ENCODE data around the gene TBCD.

The TBCD gene

GRCh38 chr17:82751571-82752370 is at the start of gene TBCD:
Gene TBCD (plus strand): TSS chr17:82752065. CDS start chr17:82752194, 129 bp downstream.
- DNase-seq = peak; percentile 48

DNA sequence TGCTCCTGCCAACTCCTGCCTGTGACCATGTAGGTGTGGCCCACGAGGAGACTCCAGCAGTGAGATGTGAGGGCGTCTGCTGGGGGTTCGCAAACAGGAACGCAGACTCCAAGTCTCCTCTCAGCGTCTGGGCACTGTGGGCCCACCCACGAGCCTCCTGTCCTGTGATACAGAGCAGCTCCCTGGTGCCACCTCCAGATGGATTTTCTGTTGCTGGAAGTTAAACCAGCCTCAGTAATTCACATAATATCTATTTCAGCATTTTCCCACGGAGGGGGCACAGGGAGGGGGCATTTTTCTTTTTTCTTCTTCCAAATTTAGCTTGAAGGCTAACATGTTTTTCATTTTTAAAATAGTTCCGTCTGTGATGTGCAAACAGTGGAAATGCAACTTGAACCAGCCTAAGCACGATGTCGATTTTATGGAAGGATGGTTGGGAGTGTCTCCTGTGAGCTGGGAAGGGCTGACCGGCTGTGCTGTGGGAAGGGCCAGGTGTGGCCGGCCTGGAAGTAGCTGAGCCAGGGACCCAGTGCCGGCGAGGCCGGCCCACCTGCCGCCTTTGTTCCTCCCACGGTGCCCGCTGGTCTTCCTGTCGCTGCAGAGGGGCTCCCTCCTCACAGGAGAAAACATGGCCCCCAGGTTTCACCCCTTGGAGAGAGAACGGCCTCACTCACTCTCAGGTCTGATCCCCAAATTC is 49.5 kb upstream of the TBCD start:
- no peak for DNase-seq

GRCh38 chr17:82703036-82703745 is 48.7 kb upstream of the TBCD start:
- DNase-seq = no peak

- no peak for DNase-seq
Observed at GRCh38 chr17:82703935-82704865, 47.7 kb upstream of the TBCD start.

GRCh38 chr17:82704886-82705285 is 47.0 kb upstream of the TBCD start:
- no peak for DNase-seq

GRCh38 chr17:82705756-82706155 is 46.1 kb upstream of the TBCD start:
- DNase-seq = no peak

DNA sequence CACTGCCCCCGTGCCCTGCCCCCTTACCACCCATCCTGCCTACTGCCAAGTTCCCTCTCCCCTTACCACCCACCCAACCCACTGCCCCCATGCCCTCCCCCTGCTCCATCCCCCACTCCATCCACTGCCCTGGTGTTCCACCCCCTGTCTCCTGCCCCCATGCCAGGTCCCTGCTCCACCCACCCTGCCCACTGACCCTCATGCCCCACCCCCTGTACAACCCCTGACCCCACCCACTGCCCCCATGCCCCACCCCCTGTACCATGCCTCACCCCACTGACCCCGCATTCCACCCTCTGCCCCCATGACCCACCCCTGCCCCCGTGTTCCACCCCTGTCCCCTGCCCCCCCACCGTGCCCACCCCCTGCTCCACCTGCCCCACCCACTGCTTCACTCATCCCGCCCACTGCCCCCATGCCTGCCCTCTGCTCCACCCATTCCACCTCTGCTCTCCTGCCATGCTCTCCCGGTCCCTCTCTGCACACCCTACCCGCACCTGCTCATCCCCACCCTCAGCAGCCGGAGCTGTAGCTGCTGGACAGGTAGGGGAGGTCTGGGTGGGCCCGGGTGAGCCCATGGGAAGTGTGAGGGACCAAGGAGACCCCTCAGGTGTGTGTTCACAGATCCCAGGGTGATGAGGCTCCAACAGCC is 42.7 kb upstream of the TBCD start:
- DNase-seq = no peak

- no peak for DNase-seq
Observed at GRCh38 chr17:82709676-82710498, 42.0 kb upstream of the TBCD start.

DNA sequence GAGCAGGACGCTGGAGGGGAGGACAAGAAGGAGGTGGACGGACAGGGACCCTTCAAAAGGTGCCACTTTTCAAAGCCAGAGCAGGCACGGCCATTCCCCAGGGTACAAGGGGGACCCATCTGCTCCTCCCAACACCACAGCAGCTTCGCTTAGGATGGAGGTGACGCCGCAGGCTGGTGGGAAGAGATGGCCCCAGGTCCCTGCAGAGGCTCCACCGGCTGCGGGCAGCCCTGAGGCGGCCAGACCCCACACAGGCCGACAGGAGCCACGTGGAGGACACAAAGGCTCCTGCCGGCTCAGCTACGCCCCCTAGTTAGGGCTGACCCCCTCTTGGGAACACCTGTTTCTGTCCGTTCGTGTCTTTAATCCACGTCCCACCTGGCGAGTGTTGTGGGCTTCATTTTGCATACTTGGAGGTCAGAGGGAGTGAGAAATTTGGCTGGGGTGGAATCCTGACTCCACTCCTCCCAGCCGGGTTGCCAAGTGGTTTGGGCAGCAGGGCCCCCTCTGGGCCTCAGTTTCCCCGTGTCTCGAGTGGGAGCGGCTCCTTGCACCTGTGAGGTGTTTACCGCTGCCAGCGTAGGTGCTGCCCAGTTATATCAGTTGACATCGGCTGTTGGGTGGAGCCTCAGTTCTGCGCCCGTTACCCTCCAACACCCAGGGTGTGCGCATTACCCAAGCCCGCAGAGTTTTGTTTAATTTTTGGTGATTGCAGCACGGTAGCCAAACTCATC is 41.2 kb upstream of the TBCD start:
- DNase-seq = no peak

DNA sequence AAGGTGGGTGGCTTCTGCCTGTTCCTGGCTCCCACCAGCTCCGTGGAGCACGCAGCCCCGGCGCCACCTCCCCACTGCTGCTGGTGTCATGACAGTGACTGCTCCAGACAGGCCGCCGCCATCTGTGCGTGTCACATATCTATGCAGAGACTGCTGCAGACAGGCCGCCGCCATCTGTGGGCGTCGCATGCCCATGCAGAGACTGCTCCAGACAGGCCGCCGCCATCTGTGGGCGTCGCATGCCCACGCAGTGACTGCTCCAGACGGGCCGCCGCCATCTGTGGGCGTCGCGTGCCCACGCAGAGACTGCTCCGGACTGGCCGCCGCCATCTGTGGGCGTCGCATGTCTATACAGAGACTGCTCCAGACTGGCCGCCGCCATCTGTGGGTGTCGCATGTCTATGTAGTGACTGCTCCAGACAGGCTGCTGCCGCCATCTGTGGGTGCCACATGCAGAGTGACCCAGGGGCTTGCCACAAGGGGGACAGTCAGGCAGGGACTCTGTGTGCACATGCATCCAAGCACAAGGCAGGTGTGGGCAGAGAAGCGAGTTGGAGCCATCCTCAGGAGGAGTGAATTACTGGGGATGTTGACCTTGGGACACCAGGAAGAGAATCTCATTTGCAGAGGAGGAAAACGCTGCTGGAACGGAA is 38.7 kb upstream of the TBCD start:
- DNase-seq = no peak

GRCh38 chr17:82716203-82717010 is 35.5 kb upstream of the TBCD start, which contains the start of gene FN3KRP:
Gene FN3KRP (plus strand): TSS chr17:82716706. CDS start chr17:82716756, 50 bp downstream.
- peak; percentile 50 for DNase-seq

GRCh38 chr17:82718986-82719685 is 32.7 kb upstream of the TBCD start:
- DNase-seq = no peak

- no peak for DNase-seq
Observed at GRCh38 chr17:82720204-82720603, 31.7 kb upstream of the TBCD start.

- DNase-seq = no peak
Observed at GRCh38 chr17:82722341-82723013, 29.4 kb upstream of the TBCD start.

DNA sequence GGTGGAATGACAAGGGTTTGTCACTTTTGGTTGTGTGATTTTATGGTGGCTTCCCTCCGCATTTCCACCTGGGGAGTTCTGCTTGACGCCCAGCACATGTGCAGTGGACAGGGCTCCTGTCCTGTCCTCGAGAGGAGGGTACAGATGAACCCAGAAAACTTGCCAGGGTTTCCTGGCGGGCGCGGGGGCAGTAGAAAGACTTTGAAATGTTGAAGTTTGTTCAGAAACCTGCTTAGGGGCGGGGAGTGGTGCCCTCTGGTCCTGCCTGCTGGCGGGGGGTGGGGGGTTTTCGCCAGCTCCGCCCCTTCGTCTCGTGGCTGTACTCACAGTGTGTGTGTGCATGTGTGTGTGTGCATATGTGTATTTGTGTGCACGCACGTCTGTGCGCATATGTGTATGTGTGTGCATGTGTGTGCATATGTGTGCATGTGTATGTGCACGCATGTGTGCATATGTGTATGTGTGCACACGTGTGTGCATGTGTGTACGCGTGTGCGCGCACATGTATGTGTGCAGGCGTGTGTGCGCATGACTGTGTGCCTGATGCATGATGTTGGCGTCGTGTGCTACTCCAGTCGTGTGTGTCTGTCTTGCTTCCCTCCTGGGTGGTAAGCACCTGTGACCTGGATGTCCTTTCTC is 28.6 kb upstream of the TBCD start:
- DNase-seq = no peak

GRCh38 chr17:82726427-82726826 is 25.4 kb upstream of the TBCD start:
- DNase-seq = no peak
